HG03571 (cell line): Measurements from ENCODE around the gene TMEM150B.

ENCODE experiments used
- ATAC-seq: cut with Tn5 transposase; IDR thresholded peaks from one replicate; pipeline ENCODE4 v1.9.1; 2021; ENCODE audit not compliant: unreplicated experiment

TMEM150B gene

GRCh38 chr19:55325172-55325571 is at the start of gene TMEM150B:
Gene TMEM150B, minus strand, starts transcription at chr19:55325341. Its CDS starts 4,305 bp downstream, at chr19:55321036.
- ATAC-seq, result no peak

- no peak for ATAC-seq
Observed at GRCh38 chr19:55373993-55374757, 49.0 kb upstream of the TMEM150B start.

DNA sequence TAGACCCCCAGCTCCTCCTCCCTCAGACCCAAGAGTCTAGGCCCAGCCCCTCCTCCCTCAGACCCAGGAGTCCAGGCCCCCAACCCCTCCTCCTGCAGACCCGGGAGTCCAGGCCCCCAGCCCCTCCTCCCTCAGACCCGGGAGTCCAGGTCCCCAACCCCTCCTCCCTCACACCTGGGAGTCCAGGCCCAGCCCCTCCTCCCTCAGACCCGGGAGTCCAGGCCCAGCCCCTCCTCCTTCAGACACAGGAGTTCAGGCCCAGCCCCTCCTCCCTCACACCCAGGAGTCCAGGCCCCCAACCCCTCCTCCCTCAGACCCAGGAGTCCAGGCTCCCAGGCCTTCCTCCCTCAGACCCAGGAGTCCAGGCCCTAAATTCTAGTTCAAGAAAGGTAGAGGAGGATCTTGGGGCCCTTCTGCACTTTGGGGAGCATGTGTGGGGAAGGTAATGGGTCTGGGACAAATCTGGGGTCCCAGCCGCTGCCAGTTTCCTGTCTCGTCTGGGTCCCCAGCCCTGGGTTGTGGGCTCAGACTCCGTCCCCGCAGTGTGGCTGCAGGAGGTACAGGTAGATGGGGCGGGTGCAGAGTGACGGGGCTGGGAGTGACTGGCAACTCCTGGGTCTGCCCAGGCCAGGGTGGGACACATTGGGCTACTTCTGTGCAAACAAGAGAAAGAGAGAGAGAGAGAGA is 48.3 kb upstream of the TMEM150B start:
- ATAC-seq, result no peak

DNA sequence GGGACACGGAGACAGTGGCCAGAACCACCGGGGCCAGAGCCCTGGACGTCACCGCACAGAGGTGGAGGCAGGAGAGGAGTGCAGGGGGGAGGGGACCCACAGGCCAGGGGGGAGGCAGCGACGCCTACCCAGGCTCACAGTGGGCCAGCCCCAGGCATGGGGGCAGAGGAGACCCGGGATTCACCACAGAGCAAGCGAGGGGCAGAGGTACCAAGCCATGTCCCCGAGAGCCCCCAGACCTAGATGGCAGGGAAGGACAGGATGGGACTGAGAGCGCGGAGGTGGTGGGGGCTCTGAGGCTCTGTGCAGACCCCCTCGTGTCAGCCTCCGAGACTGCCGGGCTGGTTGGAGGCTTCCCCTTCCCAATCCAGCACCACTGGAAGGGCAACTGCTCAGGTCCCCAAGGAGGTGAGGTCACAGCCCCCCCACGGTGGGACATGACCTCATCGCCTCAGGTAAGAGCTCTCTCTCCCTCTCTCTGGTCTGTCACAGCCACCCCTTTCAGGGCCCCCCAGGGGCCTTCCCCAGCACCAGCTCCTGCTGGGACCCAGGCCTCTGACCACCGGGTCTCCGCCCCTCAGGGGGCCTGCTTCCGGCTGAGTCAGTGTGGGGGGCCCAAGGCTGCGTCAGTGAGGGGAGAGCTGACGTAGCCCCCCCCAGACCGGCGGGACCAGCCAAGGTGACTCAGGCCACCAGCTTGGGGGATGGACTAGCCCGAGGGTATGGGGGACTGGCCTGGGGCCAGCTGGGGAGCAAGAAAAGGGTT is 47.4 kb upstream of the TMEM150B start:
- ATAC-seq, result no peak

GRCh38 chr19:55370305-55370988 is 45.3 kb upstream of the TMEM150B start, which contains the start of gene IL11:
Gene IL11, minus strand, starts transcription at chr19:55370463. Its CDS starts 153 bp downstream, at chr19:55370310.
- ATAC-seq, result no peak

DNA sequence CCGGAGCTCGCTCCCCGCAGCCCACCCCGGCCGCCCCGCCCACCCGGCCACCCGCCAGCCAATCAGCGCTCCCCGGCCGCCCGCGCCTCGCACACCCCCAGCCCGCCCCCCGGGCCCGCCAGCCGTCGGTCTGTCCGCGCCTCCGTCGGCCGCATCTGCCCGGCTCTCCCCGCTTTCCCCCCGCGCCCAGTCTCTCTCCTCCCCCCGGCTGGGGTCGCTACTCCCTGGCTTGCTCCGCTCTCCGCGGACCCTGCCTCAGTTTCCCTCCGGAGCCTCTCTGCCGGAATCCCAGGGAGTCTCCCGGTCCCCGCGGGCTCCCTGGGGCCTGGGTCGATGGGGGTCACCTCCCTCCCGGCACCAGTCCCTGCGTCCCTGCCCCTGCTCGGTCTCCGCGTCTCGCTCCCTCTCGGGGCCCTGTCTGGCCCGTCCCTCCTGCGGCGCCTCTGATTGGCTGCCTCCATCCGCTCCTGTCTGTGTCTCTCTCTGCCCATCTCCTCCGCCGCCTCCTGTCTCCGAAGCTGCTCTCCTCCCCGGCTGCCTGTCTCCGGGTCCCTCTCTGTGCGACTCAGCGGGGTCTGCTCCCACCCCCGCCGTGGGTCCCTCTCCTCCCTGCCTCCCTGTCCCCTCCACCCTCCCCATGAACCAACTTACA is 44.6 kb upstream of the TMEM150B start:
- no peak for ATAC-seq

GRCh38 chr19:55368701-55369563 is 43.8 kb upstream of the TMEM150B start:
- no peak for ATAC-seq

- ATAC-seq, result no peak
Observed at GRCh38 chr19:55368106-55368505, 43.0 kb upstream of the TMEM150B start.

DNA sequence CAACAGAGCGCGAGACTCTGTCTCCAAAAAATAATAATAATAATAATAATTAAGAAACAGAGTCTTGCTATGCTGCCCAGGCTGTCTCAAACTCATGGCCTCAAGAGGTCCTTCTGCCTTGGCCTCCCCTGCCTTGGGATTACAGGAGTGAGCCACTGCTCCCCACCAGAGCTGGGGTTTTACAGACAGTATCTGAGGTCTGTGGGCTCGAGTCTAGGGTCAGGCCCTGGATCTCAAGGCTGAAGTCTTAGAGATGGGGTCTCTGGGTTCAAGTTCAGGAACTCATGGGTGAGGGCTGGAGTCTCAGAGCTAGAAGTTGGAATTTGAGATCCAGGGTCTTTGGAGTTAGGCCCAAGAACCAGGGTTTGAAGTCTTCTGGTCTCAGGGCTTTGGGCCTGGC is 41.6 kb upstream of the TMEM150B start:
- ATAC-seq, result no peak

- no peak for ATAC-seq
Observed at GRCh38 chr19:55365964-55366363, 40.8 kb upstream of the TMEM150B start.

GRCh38 chr19:55365245-55365644 is 40.1 kb upstream of the TMEM150B start:
- no peak for ATAC-seq

GRCh38 chr19:55362990-55363716 is 38.0 kb upstream of the TMEM150B start, which contains the start of gene GARIN5B:
Gene GARIN5B, minus strand, starts transcription at chr19:55363260. Its CDS starts 194 bp downstream, at chr19:55363066.
- ATAC-seq, result no peak

DNA sequence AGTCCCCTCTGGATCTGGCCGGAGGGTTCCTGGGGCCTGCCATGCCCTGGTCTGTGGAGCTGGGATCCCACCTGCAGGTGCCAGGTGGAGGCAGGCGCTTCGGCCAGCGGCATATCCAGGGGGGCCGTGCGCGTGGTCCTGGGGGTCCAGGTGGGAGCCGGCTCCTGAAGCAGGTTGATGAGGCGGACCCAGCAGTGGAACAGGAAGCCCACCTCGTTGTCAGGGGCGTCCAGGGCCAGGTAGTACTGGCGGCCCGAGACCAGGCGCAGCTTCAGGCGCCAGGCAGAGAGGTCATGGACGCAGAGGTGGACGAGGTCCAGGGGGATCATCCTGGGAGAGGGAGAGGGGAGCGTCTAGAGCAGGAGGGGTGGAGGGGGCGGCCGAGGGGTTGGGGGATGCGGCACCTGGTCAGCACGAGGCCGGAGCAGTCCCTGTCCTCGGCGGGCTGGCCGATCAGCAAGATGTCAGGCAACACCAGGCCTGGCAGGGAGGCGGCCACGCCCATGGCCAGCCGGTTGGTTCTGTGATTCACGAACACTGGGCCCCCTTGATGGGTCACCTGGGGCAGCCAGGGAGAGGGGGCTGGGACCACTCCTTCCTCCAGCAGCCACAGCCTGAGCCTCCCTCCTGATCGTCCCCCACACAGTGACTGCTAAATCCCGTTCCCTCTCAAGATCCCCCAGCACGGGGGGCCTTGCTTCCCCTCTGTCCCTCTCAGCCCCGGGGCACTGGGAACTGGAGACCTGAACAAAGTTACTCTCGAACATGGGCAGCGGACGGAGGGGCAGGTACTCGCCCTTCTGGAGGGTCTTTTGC is 37.2 kb upstream of the TMEM150B start:
- no peak for ATAC-seq

GRCh38 chr19:55360902-55361301 is 35.8 kb upstream of the TMEM150B start:
- no peak for ATAC-seq

DNA sequence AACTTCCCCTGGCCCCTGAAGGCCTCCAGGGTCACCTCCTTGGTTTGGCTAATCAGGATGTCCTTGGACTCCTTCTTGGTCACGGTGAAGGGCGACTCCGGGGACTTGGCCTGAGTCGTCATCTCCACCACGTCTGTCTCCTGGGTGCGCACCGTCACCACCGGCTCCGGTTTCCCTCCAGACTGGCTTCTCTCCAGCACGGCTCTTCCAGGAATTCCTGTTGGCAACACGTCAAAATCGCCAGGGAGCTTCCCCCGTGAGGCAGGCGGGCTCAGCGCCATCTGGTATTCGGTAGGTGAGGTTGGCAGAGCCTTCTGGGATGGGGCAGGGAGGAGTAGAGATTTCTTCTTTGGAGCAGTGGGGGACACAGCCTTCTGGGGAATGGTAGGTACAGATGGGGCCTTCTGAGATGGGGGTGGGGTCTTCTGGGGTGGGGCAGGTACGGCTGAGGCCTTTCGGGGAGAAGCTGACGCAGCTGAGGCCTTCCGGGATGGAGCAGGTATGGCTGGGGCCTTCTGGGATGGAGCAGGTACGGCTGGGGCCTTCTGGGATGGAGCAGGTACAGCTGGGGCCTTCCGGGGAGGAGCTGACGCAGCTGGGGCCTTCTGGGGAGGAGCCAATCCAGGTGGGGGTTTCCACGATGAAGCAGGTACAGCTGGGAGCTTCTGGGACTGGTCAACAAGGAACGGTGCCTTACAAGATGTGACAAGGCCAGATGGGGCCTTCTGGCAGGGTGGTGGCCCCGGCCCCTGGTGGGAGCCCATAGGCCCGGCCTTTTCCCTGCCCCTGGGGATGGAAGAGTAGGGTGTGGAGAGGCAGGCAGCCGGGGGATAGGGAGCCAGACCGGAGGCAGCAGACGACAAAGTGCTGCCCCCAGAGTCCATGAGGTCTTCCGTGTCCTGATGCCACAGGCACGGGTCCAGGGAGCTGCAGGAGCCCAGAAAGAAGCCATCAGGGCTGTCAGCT is 34.1 kb upstream of the TMEM150B start:
- ATAC-seq, result no peak

GRCh38 chr19:55358493-55358892 is 33.4 kb upstream of the TMEM150B start:
- ATAC-seq, result no peak
